Lung (tissue), 12 donors: ENCODE measurements around the gene USP15. TPM values are rescaled to one million over a fixed set of nuclear protein-coding genes. Genes with fewer than 3 reads are reported as not detected.

Experiments used
- ATAC-seq: fragments of 200-7000 bp; cut with Tn5 transposase; one replicate; pipeline ENCODE4 v1.9.1; 2020; ENCODE audit warnings: moderate number of reproducible peaks; ENCODE audit not compliant: insufficient read depth, low FRiP score
- DNase-seq, 3 donors: peaks; one replicate each; pipeline ENCODE4 v3.0.0-alpha.2; 2013 to 2017
- H3K27ac ChIP-seq, 2 donors: one replicate each; pipeline ENCODE4 v1.5.1; 2013; ENCODE audit warnings: mild to moderate bottlenecking in 2 of 2, moderate library complexity in 2 of 2, control low read depth in 1 of 2, inconsistent platforms in 1 of 2, low read depth in 1 of 2, low read length in 1 of 2
- H3K27me3 ChIP-seq, 3 donors: one replicate each; pipeline ENCODE4 v1.5.1; 2013; ENCODE audit warnings: low read length in 2 of 3; ENCODE audit not compliant: control insufficient read depth in 3 of 3, insufficient read depth in 3 of 3
- H3K36me3 ChIP-seq, 4 donors: one replicate each; pipeline ENCODE4 v1.5.1; 2013; ENCODE audit warnings: low read length in 4 of 4, mild to moderate bottlenecking in 1 of 4, moderate library complexity in 1 of 4; ENCODE audit not compliant: control insufficient read depth in 4 of 4, insufficient read depth in 4 of 4
- H3K4me1 ChIP-seq, 5 donors: one replicate each; pipeline ENCODE4 v1.5.1; 2013; ENCODE audit warnings: low read length in 5 of 5, mild to moderate bottlenecking in 2 of 5, moderate library complexity in 1 of 5; ENCODE audit not compliant: control insufficient read depth in 5 of 5, insufficient read depth in 5 of 5
- H3K4me3 ChIP-seq: one replicate; pipeline ENCODE4 v1.5.1; 2013; ENCODE audit warnings: mild to moderate bottlenecking, control low read depth, moderate library complexity
- H3K9ac ChIP-seq, 2 donors: one replicate each; pipeline ENCODE4 v1.5.1; 2013; ENCODE audit warnings: low read length in 2 of 2, control low read depth in 1 of 2; ENCODE audit not compliant: insufficient read depth in 1 of 2
- H3K9me3 ChIP-seq, 4 donors: one replicate each; pipeline ENCODE4 v1.5.1; 2013; ENCODE audit warnings: low read length in 3 of 4, mild to moderate bottlenecking in 1 of 4, moderate library complexity in 1 of 4; ENCODE audit not compliant: control insufficient read depth in 4 of 4, insufficient read depth in 3 of 4
- WGBS, 2 donors: extraction: QIAGEN DNeasy Blood & Tissue Kit; methylation state at CpG; one replicate each; pipeline ENCODE4 v1.1.7; 2013; 5-methylcytosine and 5-hydroxymethylcytosine counted together
- polyA plus RNA-seq, 2 donors: library from polyadenylated mRNA; stranded (reverse); fragments of 200-250 nt; gene quantifications; one replicate each; pipeline ENCODE4 v1.2.1, GENCODE V29; 2013
- total RNA-seq, 2 donors: library from RNA; depleted of rRNA in 1 of 2; stranded (reverse); fragments of >200 nt in 1 of 2; gene quantifications; one replicate each; pipeline ENCODE4 v1.2.1, GENCODE V29; 2014 to 2021
- TF ChIP-seq, protein P1 (sequence below): IDR thresholded peaks from 2 replicates; pipeline ENCODE4 v1.5.1; 2012; ENCODE audit warnings: mild to moderate bottlenecking; ENCODE audit errors: control extremely low read depth, extremely low read depth
- donor health status: control.
- donor health status: control.
- donor health status: Bipolar disorder and iron deficiency.
- donor health status: healthy.
- donor health status: DM: yes; HTN: yes; CAD: no.

Gene USP15
- total and polyA plus RNA-seq, 4 donors: 62.0 to 143 (median 82.6) TPM

DNA sequence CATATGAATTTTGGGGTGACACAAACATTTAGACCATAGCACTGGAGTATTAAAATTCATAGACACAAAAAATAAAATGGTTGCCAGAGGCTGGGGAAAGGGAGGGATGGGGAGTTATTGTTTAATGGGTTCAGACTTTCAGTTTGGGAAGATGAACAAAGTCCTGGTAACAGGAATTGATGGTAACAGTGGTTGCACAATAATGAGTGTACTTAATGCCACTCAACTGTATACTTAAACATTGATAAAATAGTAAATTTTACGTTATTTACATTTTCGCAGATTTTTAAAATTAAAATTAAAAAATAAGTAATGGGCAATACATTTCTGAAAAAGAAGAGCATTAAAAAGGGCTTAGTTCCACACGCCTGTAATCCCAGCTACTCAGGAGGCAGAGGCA lies 35.6 kb upstream of the USP15 start:
- Histone ChIP-seq H3K4me3 (no peak overlapping the region), H3K9ac (no peak overlapping the region), H3K27me3 (no peaks in the 10 kb centered on the region), H3K4me1 (no peaks in the 10 kb centered on the region), H3K9me3 (no peaks in the 10 kb centered on the region), H3K36me3 (no peaks in the 10 kb centered on the region), H3K27ac (no peak overlapping the region)
- WGBS, 2 donors: 57 to 95% methylated on average over 3 of the region's 3 CpGs
- no peak for ATAC-seq
- TF ChIP-seq, protein P1, sequence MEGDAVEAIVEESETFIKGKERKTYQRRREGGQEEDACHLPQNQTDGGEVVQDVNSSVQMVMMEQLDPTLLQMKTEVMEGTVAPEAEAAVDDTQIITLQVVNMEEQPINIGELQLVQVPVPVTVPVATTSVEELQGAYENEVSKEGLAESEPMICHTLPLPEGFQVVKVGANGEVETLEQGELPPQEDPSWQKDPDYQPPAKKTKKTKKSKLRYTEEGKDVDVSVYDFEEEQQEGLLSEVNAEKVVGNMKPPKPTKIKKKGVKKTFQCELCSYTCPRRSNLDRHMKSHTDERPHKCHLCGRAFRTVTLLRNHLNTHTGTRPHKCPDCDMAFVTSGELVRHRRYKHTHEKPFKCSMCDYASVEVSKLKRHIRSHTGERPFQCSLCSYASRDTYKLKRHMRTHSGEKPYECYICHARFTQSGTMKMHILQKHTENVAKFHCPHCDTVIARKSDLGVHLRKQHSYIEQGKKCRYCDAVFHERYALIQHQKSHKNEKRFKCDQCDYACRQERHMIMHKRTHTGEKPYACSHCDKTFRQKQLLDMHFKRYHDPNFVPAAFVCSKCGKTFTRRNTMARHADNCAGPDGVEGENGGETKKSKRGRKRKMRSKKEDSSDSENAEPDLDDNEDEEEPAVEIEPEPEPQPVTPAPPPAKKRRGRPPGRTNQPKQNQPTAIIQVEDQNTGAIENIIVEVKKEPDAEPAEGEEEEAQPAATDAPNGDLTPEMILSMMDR: no peak
- no peak for DNase-seq

DNA sequence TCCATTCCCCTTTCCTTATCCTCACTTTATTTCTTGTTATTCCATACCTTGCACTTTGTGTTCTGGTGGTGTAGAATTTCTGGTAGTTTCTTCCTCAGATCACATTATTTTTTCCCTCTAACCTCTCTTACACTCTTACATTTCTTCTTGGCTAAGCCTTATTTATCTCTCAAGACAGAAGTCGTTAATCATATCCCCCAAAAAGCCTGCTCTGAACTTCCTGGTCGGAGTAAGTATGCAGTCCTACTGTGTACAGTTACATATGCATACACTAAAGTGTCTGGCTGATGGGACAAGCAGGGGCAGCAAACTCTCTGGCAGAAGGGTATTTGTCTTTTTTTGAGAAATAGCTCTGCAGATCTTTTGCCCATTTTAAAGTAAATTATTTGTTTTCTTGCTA lies 33.1 kb upstream of the USP15 start:
- H3K27ac ChIP-seq: no peak overlapping the region
- no peaks in the 10 kb centered on the region for H3K36me3 ChIP-seq
- H3K4me1 ChIP-seq: no peaks in the 10 kb centered on the region
- DNase-seq (no peak), ATAC-seq (no peak)
- no peaks in the 10 kb centered on the region for H3K27me3 ChIP-seq
- WGBS, 2 donors: 64 to 83% methylated on average over 2 of the region's 2 CpGs
- TF ChIP-seq, protein P1: no peak
- no peak overlapping the region for H3K4me3 ChIP-seq
- no peak overlapping the region for H3K9ac ChIP-seq
- H3K9me3 ChIP-seq: no peaks in the 10 kb centered on the region

DNA sequence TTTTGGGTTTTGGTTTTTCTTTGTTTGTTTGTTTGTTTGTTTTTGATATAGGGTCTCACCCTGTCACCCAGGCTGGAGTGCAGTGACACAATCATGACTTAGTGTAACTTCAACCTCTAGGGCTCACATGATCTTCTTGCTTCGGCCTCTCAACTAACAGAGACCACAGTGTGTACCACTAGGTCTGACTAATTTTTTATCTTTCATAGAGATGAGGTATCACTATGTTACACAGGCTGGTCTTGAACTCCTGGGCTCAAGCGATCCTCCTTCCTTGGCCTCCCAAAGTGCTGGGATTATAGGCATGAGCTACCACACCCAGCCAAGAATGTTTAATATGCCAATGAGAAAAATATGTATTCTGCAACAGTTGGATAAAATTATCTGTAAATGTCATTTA lies 29.6 kb upstream of the USP15 start:
- WGBS, 2 donors: 86 to 93% methylated on average over 2 of the region's 2 CpGs
- no peak for ATAC-seq
- TF ChIP-seq, protein P1: no peak
- H3K36me3 ChIP-seq: no peaks in the 10 kb centered on the region
- no peaks in the 10 kb centered on the region for H3K27me3 ChIP-seq
- no peak overlapping the region for H3K9ac ChIP-seq
- DNase-seq: no peak
- no peaks in the 10 kb centered on the region for H3K4me1 ChIP-seq
- H3K4me3 ChIP-seq: no peak overlapping the region
- H3K27ac ChIP-seq: no peak overlapping the region
- peaks cover 0 to 7% (median 0%) of the 10 kb centered on the region in 4 donors for H3K9me3 ChIP-seq

- no peaks in the 10 kb centered on the region for H3K27me3 ChIP-seq
- H3K4me1 ChIP-seq: no peaks in the 10 kb centered on the region
- no peak overlapping the region for H3K9ac ChIP-seq
- TF ChIP-seq, protein P1: no peak
- DNase-seq: no peak
- ATAC-seq: no peak
- peaks cover 0 to 7% (median 0%) of the 10 kb centered on the region in 4 donors for H3K9me3 ChIP-seq
- 74 to 84% methylated on average over 3 of the region's 3 CpGs for WGBS, 2 donors
- H3K27ac ChIP-seq: no peak overlapping the region
- H3K4me3 ChIP-seq: no peak overlapping the region
- H3K36me3 ChIP-seq: no peaks in the 10 kb centered on the region
Observed at GRCh38 chr12:62232143-62232729, 28.0 kb upstream of the USP15 start.
